GOT3 (cell line): ENCODE data around the gene TNS3.
A peak's percentile ranks its signal among the peaks of the same experiment; 100 is the strongest.
"Not testable (repeated sequence)": the region's sequence is repeated elsewhere in the genome, so short reads cannot be mapped to it uniquely, and the experiment has no call there.

Source experiments
- DNase-seq: peaks from one replicate; lab custom pipeline; 2025; ENCODE audit warnings: mixed read lengths; lab: John Stamatoyannopoulos, UW

TNS3 gene

DNA sequence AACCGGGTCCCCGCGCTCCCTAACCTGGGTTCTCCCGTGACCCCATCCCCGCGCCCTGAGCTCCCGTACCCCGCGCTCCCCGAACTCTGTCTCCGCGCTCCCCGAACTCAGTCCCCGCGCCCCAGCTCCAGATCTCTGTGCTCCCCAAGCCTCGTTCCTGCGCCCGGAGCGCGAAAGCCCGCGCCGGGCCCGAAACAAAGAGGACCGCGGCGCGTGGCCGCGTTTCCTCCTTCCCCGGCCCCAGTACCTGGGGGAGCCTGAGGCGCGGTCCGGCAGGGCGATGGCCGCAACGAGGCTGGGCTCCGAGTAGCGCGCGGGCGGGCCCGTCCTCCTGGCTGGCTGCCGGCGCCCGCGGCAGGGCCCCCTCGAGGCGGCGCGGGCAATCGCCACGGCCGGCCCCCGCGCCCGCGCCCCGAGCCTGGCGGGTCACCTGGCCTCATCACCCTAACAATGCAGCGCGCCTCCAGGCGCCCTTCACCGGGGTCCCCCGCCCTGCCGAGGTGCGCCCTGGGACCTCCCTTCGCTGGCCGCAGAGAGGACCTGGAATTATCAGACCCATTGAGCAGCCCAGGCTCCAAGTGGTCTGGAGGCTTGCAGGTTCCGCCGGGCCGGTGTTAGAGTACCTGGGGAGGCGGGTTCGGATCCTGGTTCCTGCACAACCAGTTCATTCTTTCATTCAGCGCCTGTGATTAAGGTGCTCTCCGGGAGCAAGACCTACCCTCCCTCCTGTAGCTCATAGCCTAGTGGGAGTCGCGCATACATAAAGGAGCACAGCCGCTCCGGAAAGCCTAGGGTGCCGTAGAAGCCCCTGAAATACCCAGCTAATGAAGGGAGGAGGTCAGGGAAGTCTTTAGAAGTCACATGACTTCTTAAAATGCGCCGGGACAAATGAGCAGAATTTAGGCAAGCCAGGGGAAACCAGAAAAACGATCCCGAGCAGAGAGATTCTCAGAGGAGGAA lies at the start of gene TNS3:
Gene TNS3 (minus strand): TSS at position 308 of the 960 bp plus-strand sequence. CDS start 142,475 bp downstream, outside the sequence.
- DNase-seq: no peak

DNA sequence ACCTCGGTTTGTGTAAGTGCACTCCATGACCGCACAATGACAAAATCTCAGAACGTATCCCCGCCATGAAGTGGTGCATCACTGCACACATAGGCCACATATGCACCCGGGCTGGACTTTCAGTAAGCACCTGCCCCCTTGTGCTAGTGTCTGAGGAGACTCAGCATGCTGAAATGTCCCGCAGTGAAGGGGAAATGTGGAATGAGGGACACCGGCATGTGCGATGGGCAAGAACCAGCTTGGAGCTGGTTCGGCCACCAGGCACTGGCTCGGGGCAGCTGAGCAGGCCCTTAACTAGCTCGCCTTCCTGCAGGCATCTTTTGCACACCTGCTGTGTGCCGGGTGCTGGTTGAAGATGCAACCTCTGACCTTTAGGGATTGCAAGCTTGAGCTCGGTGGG lies 49.8 kb upstream of the TNS3 start:
- DNase-seq: no peak

DNA sequence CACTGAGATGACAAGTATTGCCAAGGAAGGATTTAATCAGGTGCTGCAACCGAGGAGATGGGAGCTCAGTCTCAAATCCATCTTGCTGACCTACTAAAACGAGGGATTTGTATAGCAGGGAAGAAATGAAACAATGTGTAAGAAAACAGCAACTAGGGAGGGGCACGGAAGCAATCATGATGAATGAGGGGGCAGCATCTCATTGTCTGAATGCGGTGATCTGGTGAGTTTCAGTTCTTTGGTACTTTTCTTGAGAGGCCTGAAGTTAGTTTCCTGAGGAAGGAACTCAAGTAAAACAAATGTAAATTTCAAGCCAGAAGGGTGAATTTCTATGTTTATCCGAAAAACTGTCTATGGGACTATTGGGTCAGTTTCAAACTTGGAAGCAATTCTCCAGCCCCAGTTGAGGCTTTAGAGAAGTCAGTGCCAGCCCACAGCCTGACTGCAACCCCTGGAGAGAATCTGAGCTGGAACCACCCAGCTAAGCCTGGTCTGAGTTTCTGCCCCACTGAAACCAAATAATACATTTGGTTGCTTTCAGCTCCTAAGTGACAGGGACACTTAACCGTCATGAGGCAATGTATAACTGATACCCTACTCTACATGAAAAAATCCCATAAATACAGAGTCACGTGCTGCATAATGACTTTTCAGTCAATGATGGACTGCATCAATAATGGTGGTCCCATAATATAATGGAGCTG lies 45.8 kb upstream of the TNS3 start:
- DNase-seq: no peak

DNA sequence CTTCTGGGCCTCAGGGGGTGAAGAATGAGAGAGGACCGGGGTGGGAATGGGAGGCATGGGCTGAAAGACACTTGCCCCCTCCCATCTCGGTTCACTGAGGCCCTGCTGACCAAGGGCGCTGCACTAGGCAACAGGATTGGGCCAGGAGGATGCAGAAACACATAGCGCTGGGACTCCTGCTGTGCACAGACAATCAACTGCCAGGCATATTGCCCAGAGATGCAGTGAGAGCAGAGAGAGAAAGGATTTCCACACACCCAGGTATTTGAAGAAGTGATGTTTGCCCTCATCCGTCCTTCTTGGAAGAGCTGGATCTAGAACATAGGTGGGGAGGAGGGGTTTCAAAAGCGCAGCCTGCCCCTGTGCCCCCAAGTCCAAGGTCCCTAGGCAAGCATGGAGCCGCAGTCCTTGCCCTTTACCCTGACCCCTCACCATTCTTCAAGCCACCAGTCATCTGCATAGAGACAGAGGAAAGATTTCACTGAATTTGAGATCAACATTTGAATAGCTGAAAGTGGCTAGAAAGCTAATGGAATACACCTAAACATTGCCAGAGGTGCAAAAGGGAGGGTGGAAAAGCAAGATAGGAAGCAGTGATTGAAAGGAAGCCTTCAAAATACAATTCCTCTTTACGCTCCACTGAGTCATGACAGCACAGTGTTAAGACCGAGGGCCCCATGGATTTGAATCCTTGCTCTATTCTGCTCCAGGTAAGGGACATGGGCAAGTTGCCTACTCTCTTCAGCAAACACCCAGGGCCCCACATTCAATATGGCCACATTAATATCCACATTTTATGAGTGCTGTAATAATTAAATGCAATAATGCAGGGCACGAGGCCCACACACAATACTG lies 44.2 kb upstream of the TNS3 start:
- DNase-seq: no peak

DNA sequence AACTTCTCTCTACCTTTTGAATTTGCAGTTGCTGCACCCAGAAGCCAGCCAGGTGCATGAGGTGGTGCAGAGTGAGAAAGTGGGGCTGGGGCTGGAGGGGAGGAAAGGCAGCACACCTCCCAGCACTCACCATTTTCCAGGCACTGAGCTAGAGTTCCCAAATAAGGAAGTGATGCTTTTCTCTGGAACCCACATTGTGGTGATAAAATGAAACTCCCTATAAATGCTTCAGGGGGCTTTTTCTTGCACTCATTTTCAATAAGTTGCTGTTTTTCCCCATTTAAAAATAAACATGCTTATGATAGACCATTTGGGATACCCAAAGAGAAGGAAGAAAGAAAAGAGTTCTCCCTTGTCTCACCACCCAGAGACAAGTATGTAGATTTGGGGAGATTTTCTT lies 42.8 kb upstream of the TNS3 start:
- DNase-seq: no peak

DNA sequence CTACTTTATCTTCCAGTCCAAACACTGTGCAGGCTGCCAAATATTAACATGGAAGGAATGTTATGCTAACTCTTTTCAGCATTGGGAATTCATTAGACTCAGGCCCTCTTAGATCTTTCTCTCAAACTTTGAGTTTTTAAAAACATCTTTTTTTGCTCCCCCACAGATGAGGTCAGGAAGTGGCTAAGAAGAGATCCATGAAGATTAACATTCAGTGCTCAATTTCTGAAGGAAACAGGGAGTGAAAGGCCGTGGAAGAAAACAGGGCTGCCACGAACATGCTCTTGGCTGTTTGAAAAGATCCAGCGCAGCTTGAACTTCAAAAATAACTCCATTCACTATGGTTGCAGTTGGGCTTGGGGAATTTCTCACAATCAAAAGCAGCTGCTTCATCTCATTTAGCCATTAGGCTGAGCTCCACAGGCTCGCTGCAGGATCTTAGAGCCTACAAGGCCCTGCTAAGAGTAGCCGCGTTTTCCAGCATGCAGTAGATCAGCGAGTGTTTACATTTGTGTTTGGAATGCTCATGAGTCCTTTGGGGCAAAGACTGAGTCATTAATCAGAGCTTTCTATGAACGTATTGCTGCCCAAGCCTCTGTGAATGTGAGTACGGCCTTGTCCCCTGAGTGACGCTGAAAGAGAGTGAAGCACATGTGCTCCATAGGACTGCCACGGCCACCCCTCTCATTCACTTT lies 41.2 kb upstream of the TNS3 start:
- DNase-seq: peak; percentile 21

- no peak for DNase-seq
Measured at GRCh38 chr7:47622586-47622945, 40.7 kb upstream of the TNS3 start.

DNA sequence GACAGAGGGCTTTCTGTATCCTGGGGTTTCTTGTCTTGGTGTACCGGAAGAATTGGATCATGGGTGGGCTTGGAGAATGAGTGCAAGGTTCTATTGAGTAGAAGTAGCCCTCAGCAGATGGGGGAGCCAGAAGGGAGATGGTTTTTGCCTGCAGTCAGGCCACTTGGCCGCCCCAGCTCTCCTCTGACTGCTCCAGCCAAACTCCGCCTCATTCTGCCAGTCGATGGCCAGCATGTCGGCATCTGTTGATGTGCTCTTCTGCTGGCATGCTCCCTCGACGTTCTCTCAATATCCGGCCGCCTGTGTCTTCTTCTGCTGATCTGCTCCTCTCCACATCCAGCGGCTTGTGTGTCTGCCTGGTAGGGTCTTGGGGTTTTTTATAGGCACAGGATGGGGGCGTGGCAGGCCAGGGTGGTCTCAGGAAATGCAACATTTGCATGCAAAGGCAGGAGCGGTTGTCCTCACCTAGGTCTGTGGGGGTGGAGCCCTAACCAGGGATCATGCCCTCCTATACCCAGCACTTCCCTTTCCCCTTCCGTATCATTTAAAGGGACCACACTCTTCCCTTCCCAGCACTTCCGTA lies 40.2 kb upstream of the TNS3 start:
- no peak for DNase-seq

- no peak for DNase-seq
Measured at GRCh38 chr7:47621347-47621746, 39.4 kb upstream of the TNS3 start.

- no peak for DNase-seq
Measured at GRCh38 chr7:47619806-47620205, 37.9 kb upstream of the TNS3 start.

GRCh38 chr7:47617131-47617530 lies 35.2 kb upstream of the TNS3 start:
- no peak for DNase-seq

DNA sequence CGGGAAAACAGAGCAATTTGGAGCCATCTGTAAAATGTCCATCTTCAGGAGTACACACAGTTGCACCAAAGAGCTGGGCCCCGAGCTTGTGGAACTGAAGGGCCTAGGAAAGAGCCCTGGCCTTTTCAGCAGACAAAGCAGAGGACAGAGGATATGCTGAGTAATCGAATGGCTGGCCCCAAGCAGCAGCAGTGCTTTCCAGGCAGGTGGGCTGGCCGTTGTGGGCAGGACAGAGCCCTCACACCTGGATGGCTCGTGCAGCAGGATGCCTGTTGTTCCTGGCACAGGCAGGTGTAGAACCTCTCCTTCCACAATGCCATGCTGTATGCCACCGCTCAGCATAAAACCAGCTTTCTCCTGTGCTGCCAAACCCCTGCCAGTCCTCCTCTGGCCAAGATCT lies 32.5 kb upstream of the TNS3 start:
- DNase-seq: no peak

DNA sequence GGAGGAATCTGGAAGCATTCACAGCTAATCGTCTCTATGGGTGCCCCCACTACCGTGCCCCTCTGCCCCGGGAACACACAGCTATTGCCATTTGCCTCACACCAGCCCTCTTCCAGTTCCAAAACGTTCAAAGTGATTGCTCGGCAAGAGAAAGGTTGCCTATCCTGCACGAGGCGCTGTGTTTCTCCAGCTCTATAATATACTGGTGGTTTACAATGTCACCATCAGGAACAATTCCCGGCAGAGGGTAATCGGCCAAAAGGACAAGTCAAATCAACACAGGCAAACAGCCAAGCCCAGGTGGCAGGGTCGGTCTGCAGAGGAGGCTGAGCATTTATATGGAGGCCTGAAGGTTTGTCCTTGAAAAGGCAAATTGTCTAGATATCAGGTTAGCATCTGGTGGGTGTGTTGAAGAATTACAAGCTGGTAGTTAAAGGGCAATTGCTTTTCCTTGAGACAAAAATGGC lies 29.2 kb upstream of the TNS3 start:
- DNase-seq: no peak

DNA sequence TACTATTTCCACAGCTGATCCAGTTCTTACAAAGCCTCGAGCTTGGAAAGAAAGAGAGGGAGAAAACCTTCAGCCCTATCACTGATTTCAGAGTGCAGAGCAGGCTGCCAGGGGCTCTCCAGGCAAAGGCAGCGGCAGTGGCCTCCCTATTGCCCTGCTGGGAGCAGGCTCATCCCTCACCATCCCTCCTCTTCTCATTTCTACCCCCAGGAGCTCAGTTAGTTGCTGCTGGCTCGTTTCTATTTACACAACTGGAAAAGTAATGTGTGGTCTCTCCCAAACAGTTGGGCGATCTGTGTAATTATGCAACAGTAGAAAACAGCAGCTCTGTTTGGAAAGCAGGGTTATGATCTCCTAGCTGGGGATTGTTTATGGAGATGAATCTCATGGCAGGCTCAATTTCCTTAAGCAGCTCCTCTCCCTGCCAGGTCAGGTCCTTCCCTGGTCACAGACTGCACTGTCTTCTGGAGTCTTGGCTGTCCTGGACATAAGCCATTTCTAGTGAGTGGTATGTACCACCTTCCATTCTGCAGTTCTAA lies 28.7 kb upstream of the TNS3 start:
- no peak for DNase-seq

GRCh38 chr7:47609803-47610452 lies 28.0 kb upstream of the TNS3 start:
- no peak for DNase-seq

GRCh38 chr7:47606593-47607046 lies 24.7 kb upstream of the TNS3 start:
- DNase-seq: not testable (repeated sequence)

GRCh38 chr7:47605816-47606575 lies 24.1 kb upstream of the TNS3 start:
- no peak for DNase-seq

DNA sequence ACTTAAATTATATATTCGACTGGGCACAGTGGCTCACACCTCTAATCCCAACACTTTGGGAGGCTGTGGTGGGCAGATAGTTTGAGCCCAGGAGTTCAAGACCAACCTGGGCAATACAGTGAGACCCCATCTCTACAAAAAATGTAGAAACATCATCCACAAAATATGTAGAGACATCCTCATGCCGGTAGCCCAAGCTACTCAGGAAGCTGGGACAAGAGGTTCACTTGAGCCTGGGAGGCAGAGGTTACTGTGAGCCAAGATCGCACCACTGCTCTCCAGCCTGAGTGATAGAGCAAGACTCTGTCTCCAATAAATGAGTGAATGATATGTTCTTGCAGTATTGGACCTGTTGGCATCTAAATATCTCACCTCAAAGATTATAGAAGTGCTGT lies 22.6 kb upstream of the TNS3 start:
- DNase-seq: no peak

DNA sequence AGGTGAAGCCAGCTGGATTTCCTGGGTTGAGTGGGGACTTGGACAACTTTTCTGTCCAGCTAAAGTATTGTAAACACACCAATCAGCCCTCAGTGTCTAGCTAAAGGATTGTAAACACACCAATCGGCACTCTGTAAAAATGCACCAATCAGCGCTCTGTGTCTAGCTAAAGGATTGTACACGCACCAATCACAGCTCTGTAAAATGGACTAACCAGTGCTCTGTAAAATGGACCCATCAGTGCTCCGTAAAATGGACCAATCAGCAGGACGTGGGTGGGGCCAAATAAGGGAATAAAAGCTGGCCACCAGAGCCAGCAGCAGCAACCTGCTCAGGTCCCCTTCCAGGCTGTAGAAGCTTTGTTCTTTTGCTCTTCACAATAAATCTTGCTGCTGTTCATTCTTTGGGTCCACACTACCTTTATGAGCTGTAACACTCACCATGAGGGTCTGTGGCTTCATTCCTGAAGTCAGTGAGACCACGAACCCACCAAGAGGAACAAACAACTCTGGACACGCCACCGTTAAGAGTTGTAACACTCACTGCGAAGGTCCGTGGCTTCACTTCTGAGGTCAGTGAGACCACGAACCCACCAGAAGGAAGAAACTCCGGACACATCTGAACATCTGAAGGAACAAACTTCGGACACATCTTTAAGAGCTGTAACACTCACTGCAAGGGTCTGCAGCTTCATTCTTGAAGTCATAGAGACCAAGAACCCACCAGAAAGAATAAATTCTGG lies 21.8 kb upstream of the TNS3 start:
- not testable (repeated sequence) for DNase-seq
